Measurements from ENCODE around the gene MSRB2.

MSRB2 gene

GRCh38 chr10:23095404-23095965, at the start of gene MSRB2:
MSRB2 (plus strand) TSS chr10:23095579; CDS start chr10:23095609, 30 bp downstream.
- peak; percentile 73 for DNase-seq
- H3K4me1 Mint-ChIP-seq = peaks cover 35% of the 10 kb centered on the region
- peak; percentile 75 for ATAC-seq
- H3K4me3 Mint-ChIP-seq = peak within 1 kb of the TSS; percentile 90
- H3K27ac Mint-ChIP-seq = peak within 1 kb of the TSS; percentile 79
- H3K27me3 Mint-ChIP-seq = no peaks in the 10 kb centered on the region
- H3K36me3 Mint-ChIP-seq (ENCODE audit: low read depth) = no peaks in the 10 kb centered on the region
- H3K9me3 Mint-ChIP-seq = peaks cover 11% of the 10 kb centered on the region

GRCh38 chr10:23046027-23046426, 49.4 kb upstream of the MSRB2 start:
- Mint-ChIP-seq H3K4me3 (no peak overlapping the region), H3K36me3 (ENCODE audit: low read depth) (no peaks in the 10 kb centered on the region), H3K27ac (no peak overlapping the region), H3K27me3 (peaks cover 6% of the 10 kb centered on the region), H3K4me1 (no peaks in the 10 kb centered on the region), H3K9me3 (no peaks in the 10 kb centered on the region)
- ATAC-seq = no peak
- DNase-seq = no peak

GRCh38 chr10:23047201-23048050, 48.0 kb upstream of the MSRB2 start:
- peaks cover 9% of the 10 kb centered on the region for H3K27me3 Mint-ChIP-seq
- no peak for ATAC-seq
- H3K4me3 Mint-ChIP-seq = no peak overlapping the region
- no peaks in the 10 kb centered on the region for H3K36me3 Mint-ChIP-seq (ENCODE audit: low read depth)
- H3K4me1 Mint-ChIP-seq = no peaks in the 10 kb centered on the region
- H3K27ac Mint-ChIP-seq = no peak overlapping the region
- DNase-seq = no peak
- no peaks in the 10 kb centered on the region for H3K9me3 Mint-ChIP-seq

GRCh38 chr10:23048191-23048590, 47.2 kb upstream of the MSRB2 start:
- DNase-seq = no peak
- H3K27me3 Mint-ChIP-seq = peaks cover 6% of the 10 kb centered on the region
- no peaks in the 10 kb centered on the region for H3K36me3 Mint-ChIP-seq (ENCODE audit: low read depth)
- H3K4me3 Mint-ChIP-seq = no peak overlapping the region
- no peaks in the 10 kb centered on the region for H3K9me3 Mint-ChIP-seq
- no peaks in the 10 kb centered on the region for H3K4me1 Mint-ChIP-seq
- H3K27ac Mint-ChIP-seq = no peak overlapping the region
- no peak for ATAC-seq

GRCh38 chr10:23051278-23051677, 44.1 kb upstream of the MSRB2 start:
- H3K4me3 Mint-ChIP-seq = no peak overlapping the region
- H3K36me3 Mint-ChIP-seq (ENCODE audit: low read depth) = no peaks in the 10 kb centered on the region
- ATAC-seq (no peak), DNase-seq (no peak)
- H3K4me1 Mint-ChIP-seq = no peaks in the 10 kb centered on the region
- no peaks in the 10 kb centered on the region for H3K9me3 Mint-ChIP-seq
- peaks cover 11% of the 10 kb centered on the region for H3K27me3 Mint-ChIP-seq
- no peak overlapping the region for H3K27ac Mint-ChIP-seq

- Mint-ChIP-seq H3K4me1 (no peaks in the 10 kb centered on the region), H3K36me3 (ENCODE audit: low read depth) (no peaks in the 10 kb centered on the region), H3K9me3 (no peaks in the 10 kb centered on the region), H3K27me3 (peaks cover 11% of the 10 kb centered on the region), H3K4me3 (no peak overlapping the region), H3K27ac (no peak overlapping the region)
- no peak for ATAC-seq
- no peak for DNase-seq
Measured at GRCh38 chr10:23051855-23052331, 43.5 kb upstream of the MSRB2 start.

- Mint-ChIP-seq H3K27ac (no peak overlapping the region), H3K9me3 (no peaks in the 10 kb centered on the region), H3K4me1 (no peaks in the 10 kb centered on the region), H3K4me3 (no peak overlapping the region), H3K27me3 (peaks cover 11% of the 10 kb centered on the region), H3K36me3 (ENCODE audit: low read depth) (no peaks in the 10 kb centered on the region)
- ATAC-seq (no peak), DNase-seq (no peak)
Measured at GRCh38 chr10:23053036-23053435, 42.3 kb upstream of the MSRB2 start.

GRCh38 chr10:23055424-23056185, 39.8 kb upstream of the MSRB2 start:
- Mint-ChIP-seq H3K27ac (no peak overlapping the region), H3K4me1 (no peaks in the 10 kb centered on the region), H3K4me3 (no peak overlapping the region), H3K27me3 (peaks cover 11% of the 10 kb centered on the region), H3K9me3 (peaks cover 9% of the 10 kb centered on the region), H3K36me3 (ENCODE audit: low read depth) (no peaks in the 10 kb centered on the region)
- DNase-seq (no peak), ATAC-seq (no peak)

- DNase-seq = no peak
- peaks cover 9% of the 10 kb centered on the region for H3K27me3 Mint-ChIP-seq
- ATAC-seq = no peak
- H3K27ac Mint-ChIP-seq = no peak overlapping the region
- no peak overlapping the region for H3K4me3 Mint-ChIP-seq
- H3K36me3 Mint-ChIP-seq (ENCODE audit: low read depth) = no peaks in the 10 kb centered on the region
- no peaks in the 10 kb centered on the region for H3K4me1 Mint-ChIP-seq
- H3K9me3 Mint-ChIP-seq = peaks cover 9% of the 10 kb centered on the region
Measured at GRCh38 chr10:23056186-23056579, 39.2 kb upstream of the MSRB2 start.

- no peak for DNase-seq
- H3K9me3 Mint-ChIP-seq = peaks cover 9% of the 10 kb centered on the region
- no peak overlapping the region for H3K4me3 Mint-ChIP-seq
- no peaks in the 10 kb centered on the region for H3K36me3 Mint-ChIP-seq (ENCODE audit: low read depth)
- no peak overlapping the region for H3K27ac Mint-ChIP-seq
- no peaks in the 10 kb centered on the region for H3K4me1 Mint-ChIP-seq
- H3K27me3 Mint-ChIP-seq = peaks cover 6% of the 10 kb centered on the region
- no peak for ATAC-seq
Measured at GRCh38 chr10:23058366-23058765, 37.0 kb upstream of the MSRB2 start.

GRCh38 chr10:23060918-23061317, 34.5 kb upstream of the MSRB2 start:
- H3K4me3 Mint-ChIP-seq = no peak overlapping the region
- peaks cover 9% of the 10 kb centered on the region for H3K9me3 Mint-ChIP-seq
- DNase-seq = no peak
- H3K27ac Mint-ChIP-seq = no peak overlapping the region
- peaks cover 5% of the 10 kb centered on the region for H3K27me3 Mint-ChIP-seq
- no peaks in the 10 kb centered on the region for H3K4me1 Mint-ChIP-seq
- H3K36me3 Mint-ChIP-seq (ENCODE audit: low read depth) = no peaks in the 10 kb centered on the region
- ATAC-seq = no peak

- Mint-ChIP-seq H3K36me3 (ENCODE audit: low read depth) (no peaks in the 10 kb centered on the region), H3K27ac (no peak overlapping the region), H3K27me3 (peaks cover 1% of the 10 kb centered on the region), H3K9me3 (peaks cover 9% of the 10 kb centered on the region), H3K4me3 (no peak overlapping the region), H3K4me1 (no peaks in the 10 kb centered on the region)
- DNase-seq (no peak), ATAC-seq (no peak)
Measured at GRCh38 chr10:23063045-23063972, 32.1 kb upstream of the MSRB2 start.

- Mint-ChIP-seq H3K4me1 (no peaks in the 10 kb centered on the region), H3K4me3 (no peak overlapping the region), H3K27ac (no peak overlapping the region), H3K9me3 (peaks cover 3% of the 10 kb centered on the region), H3K27me3 (no peaks in the 10 kb centered on the region), H3K36me3 (ENCODE audit: low read depth) (no peaks in the 10 kb centered on the region)
- DNase-seq = no peak
- no peak for ATAC-seq
Measured at GRCh38 chr10:23063973-23064812, 31.2 kb upstream of the MSRB2 start.
